GM21390 (cell line): Measurements from ENCODE around the gene ADCY5.

ENCODE experiments used
- ATAC-seq: cut with Tn5 transposase; IDR thresholded peaks from one replicate; pipeline ENCODE4 v1.9.1; 2021; ENCODE audit not compliant: unreplicated experiment

ADCY5 gene

DNA sequence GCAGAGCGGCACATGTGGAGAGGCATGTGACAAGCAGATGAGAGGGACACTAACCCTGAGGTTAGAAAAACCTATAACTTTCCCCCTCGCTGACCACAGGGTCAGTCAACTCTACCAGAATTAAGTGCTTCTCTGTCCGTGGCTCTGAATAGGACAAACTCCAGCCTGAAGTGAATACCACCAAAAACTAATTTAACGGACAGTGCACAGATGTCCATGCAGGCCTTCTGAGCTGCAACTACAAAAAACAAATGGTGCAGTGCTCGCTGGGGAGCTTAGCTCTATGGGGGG lies 59.3 kb downstream of the ADCY5 start:
- no peak for ATAC-seq

DNA sequence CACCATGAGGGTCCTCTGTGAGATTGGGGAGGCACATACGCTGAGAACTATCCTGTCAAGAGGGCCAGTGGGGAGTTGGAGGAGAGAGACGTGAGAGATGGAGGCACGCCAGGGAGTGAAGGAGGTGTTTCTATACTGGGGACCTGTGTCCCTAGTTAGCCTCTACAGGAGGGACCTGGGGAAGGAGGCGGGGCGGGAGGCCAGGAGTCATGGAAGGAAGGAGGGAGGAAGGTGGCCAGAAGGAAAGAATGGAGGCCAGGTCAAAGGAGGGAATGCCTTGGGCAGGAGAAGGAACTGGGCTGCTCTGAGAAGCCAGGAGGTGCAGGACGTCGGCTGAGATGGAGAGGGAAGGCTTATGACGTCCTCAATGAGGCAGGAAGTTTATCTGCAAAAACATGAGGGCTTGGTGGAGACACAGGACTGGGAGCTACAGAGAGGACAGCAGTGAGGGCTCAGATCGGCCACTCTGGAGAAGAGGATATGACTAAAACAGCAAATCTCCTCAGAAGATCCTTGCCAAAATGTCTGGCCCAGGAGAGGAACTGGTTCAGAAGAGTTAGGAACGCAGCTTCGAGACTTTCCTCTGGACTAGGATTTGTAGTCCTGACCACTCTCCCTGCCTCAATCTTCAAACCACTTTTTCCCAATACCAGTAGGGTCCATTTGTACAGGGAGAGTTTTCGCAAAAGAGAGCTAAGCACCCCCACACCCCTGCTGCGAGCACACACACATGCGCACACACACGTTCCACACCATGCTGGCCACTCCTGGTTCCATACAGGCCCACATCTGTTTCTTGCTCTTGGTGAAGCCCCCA lies 59.9 kb downstream of the ADCY5 start:
- no peak for ATAC-seq

DNA sequence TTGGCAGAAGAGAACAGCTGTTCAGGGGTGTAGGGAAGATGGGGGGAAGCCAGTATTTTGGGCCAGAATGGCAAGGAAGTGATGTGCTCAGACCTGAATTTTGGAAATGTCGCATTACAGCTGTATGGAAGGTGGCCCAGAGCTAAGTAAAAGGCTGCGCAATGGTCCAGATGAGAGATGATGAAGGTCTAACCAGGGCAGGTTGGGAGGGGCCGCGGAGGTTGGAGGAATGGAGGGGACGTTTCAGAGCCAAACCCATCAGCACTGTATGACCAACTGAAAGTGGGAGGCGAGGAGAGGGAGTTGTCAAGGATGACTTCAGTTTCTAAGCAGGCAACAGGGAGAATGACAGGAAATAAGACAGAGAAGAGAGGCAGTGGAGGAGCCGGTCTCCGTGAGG lies 60.8 kb downstream of the ADCY5 start:
- ATAC-seq: no peak

DNA sequence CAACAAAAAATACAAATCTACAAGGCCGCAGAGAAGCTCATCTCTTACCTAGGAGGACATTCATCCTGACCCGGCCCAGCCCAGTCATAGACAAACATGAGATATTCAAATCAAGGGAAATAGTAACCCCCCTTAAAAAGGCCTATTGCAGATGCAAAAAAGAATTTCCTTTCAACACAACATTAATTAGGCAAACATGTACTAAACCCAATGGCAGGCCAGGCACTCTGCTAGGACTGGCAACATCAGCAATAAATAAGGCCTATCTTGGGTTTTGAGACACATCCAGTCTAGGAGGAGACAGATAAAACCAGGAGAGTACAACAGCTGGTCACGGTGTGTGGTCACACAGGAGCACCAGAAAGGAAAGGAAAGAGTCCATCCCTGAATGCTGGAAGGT lies 61.4 kb downstream of the ADCY5 start:
- no peak for ATAC-seq

DNA sequence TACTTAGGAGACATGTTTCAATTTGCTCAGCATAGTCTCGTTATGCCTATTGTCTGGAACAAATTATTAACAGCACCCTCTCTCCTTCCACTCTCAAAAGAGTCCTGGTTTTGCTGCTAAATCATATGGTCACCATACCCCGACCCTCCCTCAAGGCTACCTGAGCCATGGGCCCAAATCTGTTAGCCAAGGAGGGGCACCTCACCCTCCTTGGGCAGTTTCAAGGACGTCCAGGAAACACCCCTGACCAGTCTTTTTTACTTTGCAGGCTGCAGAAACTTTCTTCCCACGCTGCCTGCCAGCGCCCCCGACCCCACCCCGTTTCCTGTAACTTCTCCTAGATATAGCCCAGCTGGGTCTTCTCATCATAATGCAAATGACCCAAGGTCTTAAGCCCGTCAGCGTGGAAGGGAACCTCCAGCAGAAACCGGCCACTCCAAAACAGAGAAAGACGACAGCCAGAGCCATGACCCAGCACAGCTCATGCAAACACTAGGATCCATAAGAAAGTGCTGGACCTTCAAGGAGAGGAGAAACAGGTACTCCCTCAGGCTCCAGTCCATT lies 62.3 kb downstream of the ADCY5 start:
- no peak for ATAC-seq

DNA sequence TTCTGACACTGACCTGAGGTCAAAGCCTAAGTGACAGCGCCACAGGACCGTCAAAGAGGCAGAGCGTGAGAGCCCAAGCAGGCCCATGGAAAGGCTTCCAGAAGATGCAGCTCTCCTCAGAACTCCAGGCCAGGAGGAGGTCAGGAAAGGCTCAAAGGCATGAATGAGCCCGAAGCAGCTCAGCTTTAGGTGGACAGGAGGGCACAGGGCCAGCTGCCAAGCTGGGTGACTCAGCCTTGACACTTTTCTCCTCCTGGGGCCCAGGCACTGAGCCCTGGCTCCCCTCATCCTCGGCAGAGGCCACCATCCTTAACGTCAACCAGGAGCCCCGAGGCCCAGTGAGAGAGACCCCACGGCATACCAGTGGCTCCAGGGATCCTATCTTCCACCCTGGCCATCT lies 62.9 kb downstream of the ADCY5 start:
- no peak for ATAC-seq

DNA sequence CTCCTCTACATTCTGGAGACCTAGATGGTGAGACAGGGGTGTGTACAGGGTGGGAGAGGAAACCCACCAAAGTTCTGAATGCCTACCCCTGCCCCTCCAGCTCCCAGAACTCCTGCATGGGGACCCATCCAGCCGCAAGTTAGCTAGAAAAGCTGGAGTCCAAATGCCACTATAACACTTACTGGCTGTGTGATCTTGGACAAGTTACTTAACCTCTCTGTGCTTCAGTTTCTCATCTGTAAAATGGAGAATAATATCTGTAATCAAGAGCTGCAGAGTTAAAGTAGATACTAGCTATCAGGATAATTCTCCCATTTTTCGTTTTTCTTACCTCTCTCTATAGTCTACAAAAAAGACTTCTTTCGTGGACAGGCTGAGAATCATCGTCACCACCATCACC lies 63.4 kb downstream of the ADCY5 start:
- no peak for ATAC-seq

DNA sequence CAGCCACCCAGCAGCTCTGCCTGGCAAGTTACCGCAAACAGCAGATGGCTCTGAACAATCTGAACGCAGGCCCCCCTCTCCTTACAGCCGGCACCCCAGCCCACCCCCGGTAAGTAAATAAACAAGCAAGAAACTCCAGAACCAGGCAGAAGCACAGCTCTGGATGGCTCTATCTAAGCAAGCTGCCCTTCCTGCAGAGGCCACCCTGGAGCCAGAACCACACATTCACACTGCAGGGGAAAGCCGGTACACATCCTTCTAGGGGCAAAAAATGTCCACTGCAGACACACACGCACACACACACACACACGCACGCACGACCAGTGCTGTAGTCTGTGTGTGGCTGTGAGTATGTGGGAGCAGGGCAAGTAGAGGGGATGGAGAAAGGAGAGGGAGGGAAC lies 63.9 kb downstream of the ADCY5 start:
- ATAC-seq: no peak

DNA sequence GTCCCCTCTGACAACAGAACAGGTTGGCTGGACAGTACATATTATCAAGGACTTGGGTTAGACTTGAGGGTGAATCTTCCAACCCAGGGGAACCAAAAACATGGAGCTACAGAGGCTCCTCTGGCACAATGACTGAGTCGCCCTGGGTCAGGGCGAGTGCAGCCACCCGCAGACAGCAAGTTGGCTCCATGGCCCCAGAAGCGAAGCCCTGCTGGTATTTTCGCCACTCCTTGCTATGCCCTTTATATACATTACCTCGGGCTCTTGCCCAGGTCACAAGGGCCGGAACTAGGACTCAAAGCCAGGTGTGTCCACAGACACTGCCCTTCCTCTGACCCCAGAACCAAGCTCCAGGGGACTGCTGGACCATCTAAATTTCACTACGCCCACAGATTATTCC lies 64.6 kb downstream of the ADCY5 start:
- ATAC-seq: no peak

DNA sequence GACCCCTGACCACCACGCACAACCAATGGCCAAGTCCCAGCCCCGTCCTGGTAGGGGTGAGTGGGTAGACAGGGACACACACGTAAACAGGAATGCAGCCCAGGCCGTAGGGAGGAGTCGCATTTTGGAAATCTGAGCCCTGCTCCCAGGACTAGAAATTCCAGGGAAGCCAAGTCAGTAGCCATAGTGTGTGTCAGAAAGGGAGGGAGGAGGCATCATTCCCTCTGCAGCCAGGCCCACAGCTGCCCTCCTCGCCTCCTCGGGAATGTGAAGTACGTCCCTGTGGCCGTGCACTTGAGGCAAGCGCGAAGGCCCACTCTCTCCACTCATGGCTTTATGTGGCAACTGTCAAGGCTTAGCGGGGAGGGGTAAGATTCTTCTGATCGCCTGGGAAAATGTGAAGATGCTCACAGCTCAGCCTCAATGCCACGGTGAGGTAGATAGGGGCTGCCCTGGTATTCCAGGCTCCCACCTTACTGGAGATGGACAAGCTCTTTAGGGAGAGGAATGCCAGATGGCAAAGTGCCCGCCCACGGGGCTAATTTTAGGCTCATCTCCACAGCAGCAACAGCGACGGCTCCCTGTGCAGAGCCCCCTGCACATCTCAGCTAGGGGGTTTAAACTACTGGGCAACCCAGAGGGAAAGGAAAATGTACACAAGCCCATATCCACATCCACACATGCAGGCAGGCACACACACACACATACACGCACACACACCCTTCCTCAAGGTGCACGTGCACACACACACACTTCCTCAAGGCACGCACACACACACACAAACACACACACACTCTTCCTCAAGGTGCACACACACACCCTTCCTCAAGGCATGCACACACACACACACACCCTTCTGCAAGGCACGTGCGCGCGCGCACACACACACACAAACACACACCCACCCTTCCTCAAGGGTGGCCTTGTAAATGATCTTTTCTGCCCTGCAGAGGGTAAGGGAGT lies 65.5 kb downstream of the ADCY5 start:
- ATAC-seq: no peak

DNA sequence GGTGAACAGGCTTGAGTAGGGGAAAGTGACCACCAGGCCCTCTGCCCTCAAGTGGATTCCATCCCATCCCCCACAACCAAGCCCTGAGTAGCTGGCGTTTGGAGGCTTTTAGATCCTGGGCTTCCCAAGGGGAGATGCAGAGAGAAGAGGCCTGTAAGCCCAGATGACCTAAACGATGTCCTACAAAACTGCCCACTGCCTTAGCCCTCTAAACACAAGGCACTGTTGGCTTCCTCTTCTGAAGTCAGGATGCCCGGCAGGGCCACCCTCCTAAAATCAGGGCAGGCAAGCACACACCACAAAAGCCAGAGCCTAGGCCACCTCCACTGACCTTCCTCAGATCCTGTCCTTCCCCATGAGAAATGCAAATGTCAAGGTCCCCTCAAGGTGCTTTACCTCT lies 68.6 kb downstream of the ADCY5 start:
- no peak for ATAC-seq

DNA sequence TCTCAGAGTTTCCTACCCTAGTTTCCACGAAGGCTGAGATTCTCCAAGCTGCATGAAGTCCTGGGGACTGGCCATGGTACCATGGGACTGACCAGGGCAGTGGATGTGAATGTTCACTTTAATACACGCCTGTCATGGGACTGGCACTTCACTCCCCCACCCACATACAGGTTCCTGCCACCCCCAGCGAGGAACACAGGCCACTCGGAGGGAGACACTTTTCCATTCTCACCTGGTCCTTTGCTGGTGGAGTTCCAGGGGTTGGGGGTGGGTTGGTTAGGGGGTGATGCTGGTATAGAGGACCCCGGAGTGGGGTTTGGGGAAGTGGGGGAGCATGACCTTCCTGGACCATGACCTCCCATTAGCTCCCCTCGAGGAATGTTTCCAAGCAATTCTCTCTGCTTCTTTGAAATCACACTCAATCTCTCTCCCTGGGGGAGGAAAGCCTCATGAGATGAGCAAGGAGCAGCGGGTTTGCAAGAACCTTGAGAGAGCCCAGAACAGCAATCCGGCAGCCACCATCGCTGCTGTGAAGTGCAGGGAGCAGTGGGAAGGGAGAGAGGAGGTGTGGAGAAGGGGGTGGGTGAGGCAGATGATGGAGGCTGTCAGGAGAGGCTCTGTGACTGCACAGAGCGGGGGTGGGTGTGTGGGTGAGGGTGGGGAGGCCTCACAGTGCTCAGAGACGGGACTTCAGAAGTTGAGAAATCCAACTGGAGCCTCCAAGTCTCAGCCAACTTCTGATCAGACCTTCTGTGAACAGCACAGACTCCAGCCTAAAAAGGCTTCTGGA lies 69.7 kb downstream of the ADCY5 start:
- ATAC-seq: no peak

DNA sequence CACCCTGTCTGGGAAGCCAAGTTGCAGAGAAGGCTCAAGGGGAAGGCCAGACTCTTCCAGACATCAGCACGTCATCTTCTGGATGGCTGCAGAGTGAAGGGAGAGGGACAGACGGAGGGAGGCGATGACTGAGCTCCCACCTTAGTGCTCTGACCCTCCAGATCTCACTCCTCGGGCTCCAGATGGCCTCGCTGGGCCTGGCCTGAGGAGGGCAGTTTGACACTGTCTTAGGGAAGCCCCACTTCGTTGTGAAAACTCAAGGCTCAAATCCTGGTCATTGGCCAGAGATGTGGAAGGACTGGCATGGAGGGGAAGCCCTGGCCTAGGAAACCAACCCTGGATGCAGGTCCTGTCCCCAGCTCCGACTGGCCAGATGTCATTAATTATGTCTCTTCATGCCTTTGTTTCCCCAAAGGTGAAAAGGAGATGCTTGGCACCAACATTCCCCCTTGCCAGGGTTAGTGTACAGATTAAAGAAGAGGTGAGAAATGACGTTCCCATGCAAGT lies 70.4 kb downstream of the ADCY5 start:
- no peak for ATAC-seq

DNA sequence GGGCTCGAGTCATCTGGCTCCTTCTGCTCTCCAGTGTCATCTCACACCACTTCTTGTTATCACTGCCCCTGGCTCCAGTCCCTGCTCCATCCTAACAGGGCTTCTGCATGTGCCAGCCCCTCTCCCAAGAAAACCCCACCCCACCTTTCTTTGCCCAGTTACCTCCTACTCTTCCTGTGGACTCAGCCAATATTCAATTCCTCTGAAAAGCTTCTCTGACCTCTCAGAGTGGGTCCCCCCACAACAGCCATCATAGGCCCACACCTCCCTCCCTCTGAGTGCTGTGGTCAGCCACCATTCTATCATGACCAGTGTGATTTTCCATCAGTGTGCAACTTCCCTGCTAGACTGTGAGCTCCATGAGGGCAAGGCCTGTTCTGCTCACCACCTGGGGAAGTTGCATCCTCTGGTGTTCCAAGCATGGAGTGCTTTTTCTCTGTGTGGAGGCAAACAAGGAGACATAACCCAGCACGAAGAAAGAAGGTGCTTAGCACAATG lies 71.6 kb downstream of the ADCY5 start:
- ATAC-seq: no peak

DNA sequence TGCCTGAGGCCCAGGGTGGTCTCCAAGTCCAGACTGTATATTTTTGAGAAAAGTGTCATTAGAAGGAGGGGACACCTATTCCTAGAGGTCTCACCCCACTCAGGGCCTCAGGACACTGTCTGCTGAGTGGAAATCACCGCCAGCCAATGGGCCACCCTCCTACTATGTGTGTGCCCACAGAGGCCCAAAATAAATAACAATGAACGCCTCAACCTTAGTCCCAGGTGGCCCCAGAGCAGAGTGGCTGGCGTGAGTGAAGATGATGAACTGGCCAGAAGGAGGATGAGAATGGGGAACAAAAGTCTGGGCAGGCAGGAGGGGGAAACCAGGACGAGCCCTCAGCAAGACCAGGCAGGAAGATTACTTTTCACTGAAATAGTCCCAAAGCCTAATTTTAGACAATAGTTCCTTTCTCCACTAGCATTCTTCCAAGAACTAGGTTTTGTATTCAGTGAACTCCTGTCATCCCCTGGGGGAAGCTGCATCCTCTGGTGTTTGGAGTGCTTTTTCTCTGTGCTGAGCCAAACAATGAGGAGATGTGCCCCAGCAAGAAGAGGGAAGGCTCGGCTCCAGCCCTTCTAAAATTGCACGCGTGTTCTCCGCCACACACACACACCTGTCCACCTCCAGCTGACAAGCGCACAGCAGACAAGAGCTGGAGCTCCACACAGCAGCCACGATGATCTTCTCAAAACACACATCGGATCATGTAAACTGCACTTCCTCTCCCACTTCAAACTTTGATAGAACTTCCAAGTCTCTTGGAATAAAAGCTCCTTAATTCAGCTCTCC lies 72.2 kb downstream of the ADCY5 start:
- no peak for ATAC-seq

DNA sequence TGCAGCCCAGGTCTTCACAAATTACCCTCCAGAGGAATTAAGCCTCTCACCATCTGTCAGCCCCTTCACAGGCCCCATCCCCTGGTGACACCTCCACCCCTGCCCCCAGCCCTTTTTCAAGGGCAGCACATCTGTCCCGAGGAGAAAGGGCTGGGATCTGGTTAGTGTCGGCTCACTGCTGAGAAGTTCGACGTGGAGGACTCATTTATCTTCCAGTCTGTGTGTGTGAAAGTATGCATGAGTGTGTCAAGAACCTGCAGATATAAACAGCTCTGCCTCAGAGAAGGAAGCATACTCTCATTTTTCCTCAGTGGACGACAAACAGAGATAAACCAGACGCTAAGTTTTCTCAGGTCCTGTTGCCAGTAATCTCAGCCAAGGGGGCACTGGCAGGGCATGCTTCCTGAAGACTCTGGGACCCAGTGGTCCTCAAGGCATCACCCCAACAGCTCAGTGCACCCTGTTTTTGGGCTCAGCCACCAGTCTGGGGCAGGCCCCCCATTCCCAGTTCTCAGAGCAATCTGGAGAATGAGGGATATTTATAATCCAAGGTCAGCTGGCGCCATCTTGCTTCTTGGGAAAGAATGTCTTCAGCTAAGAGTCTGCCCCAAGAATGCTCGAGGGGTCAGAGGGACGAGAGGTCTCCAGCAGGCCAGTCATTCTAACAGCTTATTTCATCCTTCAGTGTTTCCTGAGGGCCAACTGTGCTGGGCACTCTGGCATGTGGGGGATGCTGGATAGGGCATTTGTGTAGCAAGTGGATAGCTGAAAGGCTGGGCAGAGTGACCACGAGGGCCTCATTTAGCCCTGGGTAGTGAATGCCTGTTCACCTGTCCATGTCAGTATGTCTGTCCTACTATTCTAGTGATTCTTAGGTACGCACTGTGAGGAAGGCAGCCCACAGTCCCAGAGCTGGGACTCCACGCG lies 73.6 kb downstream of the ADCY5 start:
- ATAC-seq: no peak

DNA sequence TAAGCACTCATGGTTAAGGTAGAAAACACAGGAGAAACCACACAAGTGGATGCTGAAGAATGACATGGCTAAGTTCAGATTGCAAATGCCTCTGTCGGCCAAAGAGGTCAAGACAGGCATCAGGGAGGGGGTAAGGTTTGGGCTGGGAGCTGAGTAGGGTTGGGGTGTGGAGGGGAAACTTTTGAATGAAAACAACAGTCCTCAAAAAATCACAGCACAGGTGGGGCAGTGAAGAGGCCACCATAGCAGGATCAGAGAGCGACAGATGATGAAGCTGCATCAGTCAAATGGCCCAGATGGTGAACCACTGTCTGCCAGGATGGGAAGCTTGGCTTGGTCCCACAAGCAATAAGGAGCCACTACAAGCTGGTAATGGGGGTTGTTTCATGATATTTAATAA lies 74.9 kb downstream of the ADCY5 start:
- no peak for ATAC-seq

DNA sequence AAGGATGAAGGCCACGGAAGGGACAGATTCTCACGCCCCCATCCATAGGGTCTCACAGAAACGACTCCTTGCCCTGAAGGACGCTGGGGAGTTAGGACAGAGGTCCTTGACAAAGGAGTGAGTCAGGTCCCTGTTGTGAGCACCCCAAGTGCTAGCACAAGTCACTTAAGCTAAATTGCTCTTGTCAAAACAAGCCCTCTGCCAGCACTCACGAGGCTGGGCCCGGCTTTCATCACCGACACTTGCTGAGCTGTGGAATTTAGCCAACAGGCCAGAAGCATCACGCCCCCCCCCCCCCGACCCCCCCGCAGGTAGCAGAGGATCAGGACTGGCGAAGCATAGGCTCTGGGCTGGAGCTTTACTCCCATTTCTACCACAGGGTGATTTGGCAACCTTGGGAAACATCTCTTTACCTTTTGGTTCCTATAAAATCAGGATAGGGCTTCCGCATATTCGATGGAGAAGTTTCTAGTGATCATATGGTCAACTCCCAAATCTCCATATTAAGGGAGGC lies 75.4 kb downstream of the ADCY5 start:
- ATAC-seq: no peak
